CD14-positive monocyte (primary cell): ENCODE measurements around the gene DPYD. TPM values are rescaled to one million over a fixed set of nuclear protein-coding genes. Genes with fewer than 3 reads are reported as not detected.

Source experiments
- DNase-seq, 3 donors: peaks; one replicate each; pipeline ENCODE4 v3.0.0-alpha.2; 2011 to 2022
- H2AFZ ChIP-seq: 2 replicates; pipeline ENCODE4 v1.6.0; 2012; ENCODE audit warnings: mild to moderate bottlenecking, low read depth, low read length, inconsistent platforms; ENCODE audit not compliant: insufficient read depth, poor library complexity, severe bottlenecking
- H3K27ac ChIP-seq, 2 donors: 1 replicate in 1 of 2; 2 replicates in 1 of 2; pipeline ENCODE4 v1.5.1; 2012 to 2013; ENCODE audit warnings: low read length in 2 of 2, control low read depth in 1 of 2, inconsistent platforms in 1 of 2, low read depth in 1 of 2, mild to moderate bottlenecking in 1 of 2
- H3K27me3 ChIP-seq, 2 donors: one replicate each; pipeline versions ENCODE4 v1.6.0 to v1.6.1; 2011 to 2013; ENCODE audit warnings: low read length in 2 of 2; ENCODE audit not compliant: control insufficient read depth in 2 of 2, insufficient read depth in 2 of 2
- H3K36me3 ChIP-seq, 2 donors: replicated peaks in 1 of 2; 1 replicate in 1 of 2; 2 replicates in 1 of 2; pipeline versions ENCODE4 v1.5.1 to v1.6.1; 2012 to 2013; ENCODE audit warnings: low read length in 2 of 2, control low read depth in 1 of 2, inconsistent platforms in 1 of 2, mild to moderate bottlenecking in 1 of 2; ENCODE audit not compliant: insufficient read depth in 2 of 2, control insufficient read depth in 1 of 2
- H3K4me1 ChIP-seq, 2 donors: 1 replicate in 1 of 2; 2 replicates in 1 of 2; pipeline versions ENCODE4 v1.5.1 to v1.6.1; 2012 to 2013; ENCODE audit warnings: low read length in 2 of 2, control low read depth in 1 of 2, inconsistent platforms in 1 of 2, mild to moderate bottlenecking in 1 of 2, moderate library complexity in 1 of 2; ENCODE audit not compliant: insufficient read depth in 2 of 2, control insufficient read depth in 1 of 2
- H3K4me2 ChIP-seq: replicated peaks from 2 replicates; pipeline ENCODE3; 2012; ENCODE audit warnings: low read length, moderate library complexity, mild to moderate bottlenecking; ENCODE audit not compliant: poor library complexity, severe bottlenecking; ENCODE audit errors: extremely low read depth
- H3K4me3 ChIP-seq, 3 experiments: fragments of 200-600 bp in 1 of 3; sonication (generic) in 1 of 3; replicated peaks in 1 of 3; 1 replicate in 2 of 3; 2 replicates in 1 of 3; pipeline ENCODE4 v1.5.1; 2011 to 2013; ENCODE audit warnings: low read length in 3 of 3, mild to moderate bottlenecking in 3 of 3, control low read depth in 2 of 3, low read depth in 2 of 3, inconsistent platforms in 1 of 3, moderate library complexity in 1 of 3
- H3K79me2 ChIP-seq: 2 replicates; pipeline ENCODE4 v1.6.0; 2012; ENCODE audit warnings: mild to moderate bottlenecking, control low read depth, inconsistent platforms, low read length, moderate library complexity; ENCODE audit not compliant: insufficient read depth
- H3K9ac ChIP-seq: 2 replicates; pipeline ENCODE4 v1.6.0; 2017; ENCODE audit warnings: low read length, mild to moderate bottlenecking; ENCODE audit not compliant: insufficient read depth, poor library complexity, severe bottlenecking
- H3K9me3 ChIP-seq, 2 donors: replicated peaks in 1 of 2; 1 replicate in 1 of 2; 2 replicates in 1 of 2; pipeline versions ENCODE4 v1.5.1 to v1.6.1; 2012 to 2013; ENCODE audit warnings: low read length in 2 of 2, control low read depth in 1 of 2; ENCODE audit not compliant: control insufficient read depth in 1 of 2, insufficient read depth in 1 of 2
- H4K20me1 ChIP-seq: 2 replicates; pipeline ENCODE4 v1.6.0; 2012; ENCODE audit warnings: mild to moderate bottlenecking, low read length, control low read depth, moderate library complexity; ENCODE audit not compliant: insufficient read depth
- H3K27ac Mint-ChIP-seq, 7 donors: one replicate each; pipeline ENCODE4 v1.8.0; 2020; ENCODE audit warnings: mild to moderate bottlenecking in 7 of 7, mixed read lengths in 7 of 7, moderate library complexity in 6 of 7, inconsistent platforms in 2 of 7
- H3K27me3 Mint-ChIP-seq, 3 donors: one replicate each; pipeline ENCODE4 v1.8.0; 2021 to 2022; ENCODE audit warnings: low read depth in 3 of 3, mild to moderate bottlenecking in 3 of 3, mixed read lengths in 3 of 3, moderate library complexity in 3 of 3, inconsistent platforms in 1 of 3
- H3K36me3 Mint-ChIP-seq, 2 donors: one replicate each; pipeline ENCODE4 v1.8.0; 2020; ENCODE audit warnings: mixed read lengths in 2 of 2, inconsistent platforms in 1 of 2, mild to moderate bottlenecking in 1 of 2
- H3K4me1 Mint-ChIP-seq: one replicate; pipeline ENCODE4 v1.8.0; 2020; ENCODE audit warnings: mild to moderate bottlenecking, mixed read lengths
- H3K4me3 Mint-ChIP-seq, 2 donors: one replicate each; pipeline ENCODE4 v1.8.0; 2020; ENCODE audit warnings: mild to moderate bottlenecking in 2 of 2, mixed read lengths in 2 of 2, moderate library complexity in 1 of 2
- H3K9me3 Mint-ChIP-seq, 7 donors: one replicate each; pipeline ENCODE4 v1.8.0; 2020 to 2022; ENCODE audit warnings: mixed read lengths in 7 of 7, mild to moderate bottlenecking in 6 of 7, moderate library complexity in 6 of 7, inconsistent platforms in 2 of 7
- CTCF ChIP-seq: fragments of 200-600 bp; IDR thresholded peaks from one replicate; pipeline ENCODE4 v1.8.0; 2022; ENCODE audit warnings: antibody characterized with exemption, mild to moderate bottlenecking
- WGBS: methylation state at CpG from one replicate; pipeline ENCODE4 v1.1.5; 2013; ENCODE audit warnings: missing lambda C conversion rate; ENCODE audit not compliant: insufficient coverage; 5-methylcytosine and 5-hydroxymethylcytosine counted together
- intact Hi-C, 2 donors: fragments of 100-400 bp; cut with micrococcal nuclease; formaldehyde crosslinking; loops; one replicate each; pipeline versions ENCODE4 v1.15.0 to v1.15.1; 2023
- polyA plus RNA-seq, 3 donors: library from polyadenylated mRNA; depleted of rRNA in 1 of 3; unstranded in 2 of 3; stranded (reverse) in 1 of 3; fragments of 300-500 nt in 2 of 3; fragments of >200 nt in 1 of 3; fragmentation: Illumina TruSeq in 2 of 3; gene quantifications; 1 replicate in 2 of 3; 2 replicates in 1 of 3; pipeline ENCODE4 v1.2.3, GENCODE V29; 2012 to 2021

Gene DPYD
- polyA plus RNA-seq, 3 donors, result 87.6 to 171 (median 144) TPM

- Mint-ChIP-seq H3K4me3 (no peak overlapping the region), H3K27ac (peak overlapping the region in 1 of 7 donors; percentile 52), H3K27me3 (no peaks in the 10 kb centered on the region), H3K9me3 (peaks cover 0 to 3% (median 0%) of the 10 kb centered on the region in 7 donors), H3K4me1 (peaks cover 35% of the 10 kb centered on the region), H3K36me3 (peaks cover 9 to 10% of the 10 kb centered on the region in 2 donors)
- Histone ChIP-seq H3K27me3 (no peaks in the 10 kb centered on the region), H3K9me3 (no peaks in the 10 kb centered on the region), H4K20me1 (peaks cover 98% of the 10 kb centered on the region), H3K27ac (no peak overlapping the region), H3K9ac (no peak overlapping the region), H2AFZ (no peak overlapping the region), H3K36me3 (no peaks in the 10 kb centered on the region), H3K4me3 (no peak overlapping the region), H3K4me2 (no peak overlapping the region), H3K4me1 (peaks cover 12 to 21% of the 10 kb centered on the region in 2 donors), H3K79me2 (peaks cover 93% of the 10 kb centered on the region)
- no peak for DNase-seq
- intact Hi-C loops, result no loop called here
- TF ChIP-seq CTCF, result no peak
Observed at GRCh38 chr1:97834899-97835298, 85.9 kb downstream of the DPYD start.

- peak; percentile 59 to 90 (median 67) for DNase-seq
- Histone ChIP-seq H3K9ac (no peak overlapping the region), H2AFZ (no peak overlapping the region), H3K27ac (peak overlapping the region in 1 of 2 donors; percentile 33), H3K36me3 (no peaks in the 10 kb centered on the region), H3K4me1 (peaks cover 12 to 21% of the 10 kb centered on the region in 2 donors), H3K4me2 (peak overlapping the region; percentile 32), H3K79me2 (peaks cover 87% of the 10 kb centered on the region), H3K27me3 (no peaks in the 10 kb centered on the region), H4K20me1 (peaks cover 95% of the 10 kb centered on the region), H3K9me3 (no peaks in the 10 kb centered on the region), H3K4me3 (peak overlapping the region in 1 of 3 experiments; percentile 30)
- no peak for TF ChIP-seq CTCF
- H3K4me3 Mint-ChIP-seq, result no peak overlapping the region
- peaks cover 0 to 3% (median 0%) of the 10 kb centered on the region in 7 donors for H3K9me3 Mint-ChIP-seq
- peaks cover 35% of the 10 kb centered on the region for H3K4me1 Mint-ChIP-seq
- H3K27me3 Mint-ChIP-seq, result no peaks in the 10 kb centered on the region
- peak overlapping the region in 5 of 7 donors; percentile 35 to 73 (median 53) for H3K27ac Mint-ChIP-seq
- H3K36me3 Mint-ChIP-seq, result peaks cover 9 to 10% of the 10 kb centered on the region in 2 donors
- WGBS, result no CpG with 5 or more reads among the region's 2 CpGs
- intact Hi-C loops, result no loop called here
Observed at GRCh38 chr1:97833881-97834280, 87.0 kb downstream of the DPYD start.
